LNCaP clone FGC (cell line): ENCODE measurements around the gene RGS9.
"Not testable (repeated sequence)": the region's sequence is repeated elsewhere in the genome, so short reads cannot be mapped to it uniquely, and the experiment has no call there.

ENCODE experiments used
- DNase-seq: peaks from one replicate; pipeline ENCODE4 v3.0.0-alpha.2; 2011; ENCODE audit warnings: low read depth
- H3K4me3 ChIP-seq: 2 replicates; pipeline ENCODE4 v1.5.1; 2011; ENCODE audit warnings: mild to moderate bottlenecking, low read depth, low read length, control low read depth
- TF ChIP-seq, protein P1 (sequence below): IDR thresholded peaks from 2 replicates; pipeline ENCODE4 v1.5.1; 2012; ENCODE audit warnings: mild to moderate bottlenecking; ENCODE audit not compliant: control insufficient read depth, insufficient read depth; ENCODE audit errors: extremely low read depth

RGS9 gene

DNA sequence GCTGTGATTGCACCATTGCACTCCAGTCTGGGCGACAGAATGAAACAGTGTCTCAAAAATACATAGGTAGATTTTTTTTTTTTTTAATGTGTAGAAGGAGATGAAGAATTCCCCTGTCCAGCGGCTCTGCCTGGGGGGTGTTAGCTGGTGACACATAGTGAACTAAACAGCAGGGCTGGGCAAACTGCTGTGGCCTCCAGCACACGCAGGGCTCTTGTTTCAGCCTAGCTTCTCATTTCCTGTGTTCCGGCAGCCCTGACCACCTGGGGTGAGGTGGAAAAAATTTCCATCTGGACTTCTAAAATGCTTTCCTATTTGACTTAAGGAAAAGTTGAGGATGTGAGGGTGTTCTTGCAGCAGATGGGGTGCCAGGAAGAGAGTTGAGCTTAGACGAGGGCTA lies 33.3 kb upstream of the RGS9 start:
- TF ChIP-seq, protein P1, sequence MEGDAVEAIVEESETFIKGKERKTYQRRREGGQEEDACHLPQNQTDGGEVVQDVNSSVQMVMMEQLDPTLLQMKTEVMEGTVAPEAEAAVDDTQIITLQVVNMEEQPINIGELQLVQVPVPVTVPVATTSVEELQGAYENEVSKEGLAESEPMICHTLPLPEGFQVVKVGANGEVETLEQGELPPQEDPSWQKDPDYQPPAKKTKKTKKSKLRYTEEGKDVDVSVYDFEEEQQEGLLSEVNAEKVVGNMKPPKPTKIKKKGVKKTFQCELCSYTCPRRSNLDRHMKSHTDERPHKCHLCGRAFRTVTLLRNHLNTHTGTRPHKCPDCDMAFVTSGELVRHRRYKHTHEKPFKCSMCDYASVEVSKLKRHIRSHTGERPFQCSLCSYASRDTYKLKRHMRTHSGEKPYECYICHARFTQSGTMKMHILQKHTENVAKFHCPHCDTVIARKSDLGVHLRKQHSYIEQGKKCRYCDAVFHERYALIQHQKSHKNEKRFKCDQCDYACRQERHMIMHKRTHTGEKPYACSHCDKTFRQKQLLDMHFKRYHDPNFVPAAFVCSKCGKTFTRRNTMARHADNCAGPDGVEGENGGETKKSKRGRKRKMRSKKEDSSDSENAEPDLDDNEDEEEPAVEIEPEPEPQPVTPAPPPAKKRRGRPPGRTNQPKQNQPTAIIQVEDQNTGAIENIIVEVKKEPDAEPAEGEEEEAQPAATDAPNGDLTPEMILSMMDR, result no peak
- H3K4me3 ChIP-seq, result no peak overlapping the region
- no peak for DNase-seq

DNA sequence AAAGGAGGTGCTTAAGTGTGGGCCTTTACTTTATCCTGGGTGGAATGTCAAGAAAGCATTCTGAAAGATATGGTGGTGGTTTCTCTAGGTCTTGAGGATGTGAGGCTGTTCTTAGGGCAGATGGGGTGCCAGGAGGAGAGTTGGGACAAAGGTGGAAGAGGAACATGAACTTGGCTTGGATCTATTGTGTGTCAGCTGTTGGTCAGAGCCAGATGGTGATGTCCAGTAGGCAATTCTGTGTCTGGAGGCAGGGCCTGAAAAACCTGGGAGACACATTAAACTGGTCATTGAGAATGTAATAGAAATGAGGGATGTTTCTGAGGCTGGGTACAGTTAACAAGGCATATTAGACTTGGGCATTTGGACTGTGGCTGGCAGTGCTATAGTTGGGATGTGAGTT lies 32.6 kb upstream of the RGS9 start:
- no peak for DNase-seq
- no peak overlapping the region for H3K4me3 ChIP-seq
- TF ChIP-seq, protein P1, result no peak

DNA sequence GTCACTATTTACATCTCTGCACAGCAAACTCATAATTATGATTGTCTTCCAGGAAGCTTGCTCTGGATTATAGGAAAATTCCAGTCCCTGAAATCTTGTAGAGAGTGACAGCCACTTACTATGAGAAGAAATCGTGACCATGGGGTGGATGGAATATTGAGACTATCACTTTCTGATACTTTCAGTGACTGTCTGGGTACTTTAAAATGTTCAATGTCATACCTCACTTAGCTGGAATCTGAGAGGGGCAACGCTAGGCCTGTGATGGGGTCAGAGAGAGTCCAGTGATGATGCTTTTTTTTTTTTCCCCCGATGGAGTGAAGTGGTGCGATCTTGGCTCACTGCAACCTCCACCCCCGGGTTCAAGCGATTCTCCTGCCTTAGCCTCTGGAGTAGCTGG lies 32.2 kb upstream of the RGS9 start:
- DNase-seq, result no peak
- H3K4me3 ChIP-seq, result no peak overlapping the region
- TF ChIP-seq, protein P1, result no peak

DNA sequence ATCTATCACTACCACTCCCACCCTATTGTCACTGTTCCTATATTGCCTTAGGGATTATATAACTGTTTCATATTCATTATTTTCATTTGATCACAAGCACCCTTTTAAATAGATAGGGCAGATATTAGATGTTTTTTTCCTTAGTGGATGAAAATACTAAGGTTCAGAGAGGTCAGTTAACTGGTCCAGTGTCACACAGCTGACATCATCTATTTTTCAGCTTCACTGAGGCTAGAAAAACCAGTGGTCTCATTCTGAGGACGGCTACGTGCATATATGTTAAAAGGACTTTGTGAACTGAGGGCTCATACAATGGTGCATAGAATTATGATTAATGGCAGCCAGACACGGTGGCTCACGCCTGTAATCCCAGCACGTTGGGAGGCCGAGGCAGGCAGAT lies 29.0 kb upstream of the RGS9 start:
- no peak for DNase-seq
- no peak overlapping the region for H3K4me3 ChIP-seq
- TF ChIP-seq, protein P1, result no peak

DNA sequence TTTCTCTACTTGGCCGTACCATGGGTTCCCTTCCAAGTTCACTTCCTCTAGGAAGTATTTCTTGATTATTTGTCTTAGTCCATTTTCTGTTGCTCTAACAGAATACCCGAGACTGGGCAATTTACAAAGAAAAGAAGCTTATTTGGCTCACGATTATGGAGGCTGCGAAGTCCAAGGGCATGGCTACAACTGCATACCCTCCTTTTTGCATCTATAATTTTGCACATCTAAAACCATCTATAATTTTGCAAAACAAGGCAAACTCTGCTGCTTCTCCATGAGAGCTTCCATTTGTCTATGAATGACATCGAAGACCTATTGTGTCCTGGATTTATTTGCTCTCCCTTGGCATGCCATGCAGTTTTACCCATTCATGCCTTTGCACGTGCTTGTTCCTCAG lies 27.6 kb upstream of the RGS9 start:
- no peak for DNase-seq
- TF ChIP-seq, protein P1, result no peak
- H3K4me3 ChIP-seq, result no peak overlapping the region

DNA sequence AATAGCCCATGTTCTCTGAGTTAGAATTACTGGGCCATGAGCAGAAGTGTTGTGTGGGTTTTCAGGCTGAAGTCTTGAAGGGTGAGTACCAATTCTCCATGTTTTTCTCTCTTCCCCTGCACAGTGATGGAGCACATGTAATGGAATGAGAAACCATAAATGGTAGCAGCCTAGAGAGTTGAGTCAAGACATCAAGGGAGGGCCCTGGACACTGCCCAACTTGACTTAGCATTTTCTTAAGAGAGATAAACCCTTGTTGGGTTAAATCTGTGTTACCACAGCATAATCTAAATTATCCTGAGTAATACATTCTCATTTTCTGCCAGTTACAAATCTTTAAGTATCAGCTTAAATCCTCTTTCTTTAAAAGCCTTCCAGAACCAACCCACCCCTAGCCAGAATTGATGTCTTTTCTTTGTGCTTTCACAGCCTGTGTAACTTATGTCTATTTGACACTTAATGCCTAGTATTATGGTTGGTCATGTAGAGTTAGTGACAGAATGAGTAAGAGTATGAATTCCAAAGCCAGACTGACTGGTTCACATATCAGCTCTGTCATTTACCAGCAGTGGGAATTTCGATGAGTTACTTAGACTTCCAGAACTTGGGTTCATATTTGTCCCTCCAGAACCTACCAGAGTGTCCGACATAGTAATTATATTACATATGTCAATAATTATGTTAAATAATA lies 27.0 kb upstream of the RGS9 start:
- no peak for DNase-seq
- H3K4me3 ChIP-seq, result no peak overlapping the region
- TF ChIP-seq, protein P1, result no peak

DNA sequence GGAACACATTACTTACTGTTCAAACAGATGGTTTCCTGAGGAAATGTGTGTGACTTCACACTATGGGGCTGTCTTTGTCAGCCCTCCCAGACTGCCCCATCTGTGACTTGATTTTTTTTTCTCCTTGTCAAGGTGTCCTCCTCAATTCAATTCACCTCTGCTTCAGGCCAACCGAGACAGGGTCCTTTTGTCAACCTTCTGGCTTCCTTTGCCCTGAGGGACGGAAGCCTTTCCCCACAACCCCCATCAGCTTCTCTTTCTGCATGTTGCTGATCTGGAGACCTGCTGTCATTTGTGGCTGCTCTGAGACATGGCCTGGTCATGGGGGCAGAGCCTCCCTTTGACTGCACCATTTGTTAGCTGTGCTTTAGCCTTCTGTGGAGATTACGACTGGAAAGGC lies 21.3 kb upstream of the RGS9 start:
- TF ChIP-seq, protein P1, result no peak
- no peak for DNase-seq
- no peak overlapping the region for H3K4me3 ChIP-seq

DNA sequence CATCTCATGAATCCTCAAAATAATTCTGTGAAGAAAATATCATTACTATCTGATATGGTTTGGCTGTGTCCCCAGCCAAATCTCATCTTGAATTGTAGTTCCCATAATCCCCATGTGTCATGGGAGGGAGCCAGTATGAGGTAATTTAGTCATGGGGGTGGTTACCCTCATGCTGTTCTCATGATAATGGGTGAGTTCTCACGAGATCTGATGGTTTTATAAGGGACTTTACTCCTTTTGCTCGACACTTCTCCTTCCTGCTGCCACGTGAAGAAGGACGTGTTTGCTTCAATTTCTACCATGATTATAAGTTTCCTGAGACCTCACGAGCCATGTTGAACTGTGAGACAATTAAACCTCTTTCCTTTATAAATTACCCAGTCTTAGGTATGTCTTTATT lies 20.7 kb upstream of the RGS9 start:
- not testable (repeated sequence) for H3K4me3 ChIP-seq, DNase-seq
